NCI-H2227 (cell line): ENCODE data around the gene H6PD.

ENCODE experiments used
- DNase-seq: peaks from one replicate; lab custom pipeline; 2025; ENCODE audit not compliant: unreplicated experiment; lab: John Stamatoyannopoulos, UW

H6PD gene

DNA sequence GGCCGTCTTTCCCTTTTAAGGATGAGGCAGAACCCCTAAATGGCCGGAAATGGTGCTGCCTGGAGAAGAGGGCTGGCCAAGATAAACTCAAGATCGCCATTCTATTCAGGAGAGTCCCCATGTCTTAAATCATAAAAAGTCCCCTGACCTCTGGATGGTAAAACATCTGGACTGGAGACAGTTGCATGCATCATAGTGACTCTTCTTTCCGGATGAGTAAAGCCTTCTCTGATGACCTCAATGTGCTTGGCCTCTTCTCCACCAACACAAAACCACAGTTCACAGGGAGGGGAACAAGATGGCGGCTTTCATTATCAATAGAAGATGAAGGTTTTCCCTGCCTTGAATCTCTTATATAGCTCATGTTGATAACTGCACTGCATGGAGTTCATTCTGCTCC lies 27.5 kb upstream of the H6PD start:
- DNase-seq = no peak

GRCh38 chr1:9207715-9208114 lies 26.9 kb upstream of the H6PD start:
- DNase-seq = no peak

DNA sequence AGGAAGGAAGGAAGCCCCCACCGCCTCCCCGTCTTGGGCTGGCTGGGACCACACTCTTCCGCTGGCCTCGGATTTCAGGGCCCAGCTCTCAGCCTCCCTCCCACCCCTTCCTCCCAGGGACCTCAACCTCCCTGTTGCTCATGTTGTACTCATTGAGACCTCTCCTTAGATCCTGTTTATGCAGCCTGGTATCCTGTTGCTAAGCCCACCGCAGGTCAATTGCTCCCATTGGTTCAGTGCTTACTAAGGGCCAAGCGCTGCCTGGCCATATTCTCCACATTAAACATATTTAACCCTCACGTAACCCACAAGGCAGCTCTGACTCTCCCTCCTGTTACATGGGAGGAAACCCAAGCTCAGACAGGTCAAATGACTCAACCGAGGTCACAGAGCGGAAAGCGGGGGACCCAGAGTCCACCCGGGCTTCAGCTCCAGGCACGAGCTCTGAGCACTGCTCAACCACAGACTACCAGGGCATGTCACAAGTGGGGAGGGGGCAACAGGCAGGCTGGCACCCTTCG lies 23.2 kb upstream of the H6PD start:
- DNase-seq = no peak

DNA sequence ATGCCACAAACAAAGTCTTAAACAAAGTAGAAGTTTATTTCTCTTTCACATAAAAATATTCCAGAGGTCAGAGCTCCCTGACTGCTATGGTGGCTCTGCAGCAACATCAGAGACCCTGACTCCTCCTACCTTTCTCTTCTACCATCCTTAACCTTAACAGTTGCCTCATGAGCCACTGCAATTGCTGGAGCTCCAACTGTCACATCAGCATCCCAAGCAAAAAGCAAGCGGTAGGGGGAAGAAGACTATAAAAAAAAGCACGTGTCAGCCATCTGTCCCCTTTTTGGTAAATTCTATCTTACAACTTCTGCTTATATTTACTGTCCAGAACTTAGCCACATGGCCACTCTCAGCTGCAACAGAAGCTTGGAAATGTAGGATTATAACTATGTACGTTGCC lies 21.8 kb upstream of the H6PD start:
- DNase-seq = no peak

DNA sequence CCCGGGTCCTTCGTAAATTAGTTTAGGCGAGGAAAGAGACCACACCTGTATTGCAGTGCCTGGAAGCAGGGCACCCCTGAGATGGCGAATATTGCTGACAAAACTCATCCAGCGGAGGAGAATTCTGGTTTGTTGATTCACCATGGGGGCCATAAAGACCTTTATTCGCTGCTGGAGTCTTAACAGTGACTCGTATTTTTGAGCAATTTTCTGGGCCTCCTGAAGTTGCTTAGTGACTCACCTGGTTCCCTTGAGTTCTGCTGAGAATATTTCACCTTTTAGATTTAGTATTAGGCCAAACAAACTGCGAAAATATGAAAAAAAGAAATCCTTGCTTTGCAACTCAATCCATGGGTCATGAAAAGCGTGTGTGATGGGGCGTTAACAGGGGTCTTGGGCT lies 20.6 kb upstream of the H6PD start:
- no peak for DNase-seq

GRCh38 chr1:9218917-9219316 lies 15.7 kb upstream of the H6PD start:
- DNase-seq = no peak

GRCh38 chr1:9222846-9223625 lies 11.5 kb upstream of the H6PD start:
- DNase-seq = no peak

DNA sequence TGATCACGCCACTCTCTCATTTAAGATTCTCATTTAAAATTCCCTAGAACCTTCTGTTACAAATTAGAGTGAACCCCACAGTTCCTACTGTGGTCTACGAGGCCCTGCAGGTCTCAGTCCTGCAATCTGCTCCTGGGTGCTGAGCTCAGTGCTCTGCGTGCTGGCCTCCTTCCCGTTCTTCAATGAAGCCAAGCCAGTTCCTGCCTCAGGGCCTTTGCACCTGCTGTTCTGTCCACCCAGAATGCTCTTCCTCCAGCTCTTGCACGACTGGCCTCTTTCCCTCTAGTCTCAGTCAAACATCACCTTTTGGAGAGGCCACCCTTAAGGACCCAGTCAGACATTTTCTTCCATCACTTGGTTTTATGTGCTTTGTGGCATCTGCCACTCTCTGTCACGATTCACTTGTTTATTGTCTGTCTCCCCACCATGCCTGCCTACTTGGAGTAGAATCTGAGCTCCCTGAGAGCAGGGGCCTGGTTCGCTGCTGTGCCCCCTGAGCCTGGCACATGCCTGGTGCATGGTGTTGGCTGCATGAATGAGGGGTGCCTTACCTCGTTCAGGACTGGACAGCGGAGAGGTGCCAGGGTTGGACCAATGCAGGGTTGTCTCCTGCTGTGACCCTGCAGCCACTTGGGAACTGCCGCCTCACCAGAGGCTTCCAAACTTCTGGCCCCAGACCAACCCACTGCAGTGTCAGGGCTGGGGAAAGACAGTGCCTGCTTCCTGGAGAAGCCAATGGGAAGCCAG lies 9.7 kb upstream of the H6PD start:
- no peak for DNase-seq

DNA sequence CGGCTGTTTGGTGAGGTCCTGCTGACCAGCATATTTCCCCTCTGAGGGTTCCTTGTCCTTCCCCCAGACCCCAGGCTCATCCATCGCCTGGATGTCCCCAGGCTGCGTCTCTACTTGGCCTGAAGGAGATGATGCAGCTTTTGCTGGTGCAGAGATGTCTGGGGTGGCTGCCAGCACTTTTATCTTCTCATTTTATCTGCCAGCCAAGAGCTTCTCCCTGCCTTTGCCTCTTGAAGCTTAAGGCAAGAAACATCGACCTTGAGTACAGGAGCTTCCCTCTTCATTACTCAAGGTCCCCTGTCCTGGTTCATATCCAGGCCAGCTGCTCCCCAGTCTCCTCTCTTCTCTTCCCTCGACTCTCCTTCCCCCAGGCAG lies 9.2 kb upstream of the H6PD start:
- DNase-seq = no peak

- DNase-seq = no peak
Observed at GRCh38 chr1:9228609-9229008, 6.0 kb upstream of the H6PD start.

DNA sequence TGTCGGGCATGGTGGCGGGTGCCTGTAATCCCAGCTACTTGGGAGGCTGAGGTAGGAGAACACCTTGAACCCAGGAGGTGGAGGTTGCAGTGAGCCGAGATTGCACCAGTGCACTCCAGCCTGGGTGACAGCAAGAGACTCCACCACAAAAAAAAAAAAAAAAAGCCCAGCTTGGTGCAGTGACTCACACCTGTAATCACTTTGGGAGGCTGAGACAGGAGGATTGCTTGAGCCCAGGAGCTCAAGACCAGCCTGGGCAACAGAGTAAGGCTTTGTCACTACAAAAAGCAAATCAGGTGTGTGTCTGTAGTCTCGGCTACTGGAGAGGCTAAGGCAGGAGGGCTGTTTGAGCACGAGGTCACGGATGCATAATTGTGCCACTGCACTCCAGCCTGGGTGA lies 5.0 kb upstream of the H6PD start:
- no peak for DNase-seq

DNA sequence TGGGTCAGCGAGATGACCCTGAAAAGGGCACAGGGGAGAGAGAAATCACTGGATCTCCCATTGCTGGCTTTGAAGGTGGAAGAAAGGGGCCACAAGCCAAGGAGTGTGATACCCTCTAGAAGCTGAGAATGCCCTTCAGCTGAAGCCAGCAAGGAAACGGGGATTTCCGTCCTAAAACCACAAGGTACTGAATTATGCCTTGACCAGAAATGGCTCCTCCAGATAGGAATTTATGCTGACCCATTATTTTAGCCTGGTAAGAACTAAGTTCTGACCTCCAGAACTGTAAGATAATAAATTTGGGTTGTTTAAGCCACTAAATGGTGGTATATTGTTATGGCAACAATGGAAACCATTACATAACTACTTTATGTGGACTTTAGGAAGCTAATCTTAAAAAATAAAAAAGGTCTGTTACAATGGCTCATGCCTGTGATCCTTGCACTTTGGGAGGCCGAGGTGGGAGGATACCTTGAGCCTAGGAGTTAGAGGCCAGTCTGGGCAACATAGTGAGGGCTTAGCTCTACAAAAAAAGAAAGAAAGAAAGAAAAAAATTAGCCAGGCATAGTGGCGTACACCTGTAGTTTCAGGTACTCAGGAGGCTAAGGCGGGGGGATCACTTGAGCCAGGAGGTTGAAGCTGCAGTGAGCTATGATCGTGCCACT lies 3.6 kb upstream of the H6PD start:
- DNase-seq = no peak

DNA sequence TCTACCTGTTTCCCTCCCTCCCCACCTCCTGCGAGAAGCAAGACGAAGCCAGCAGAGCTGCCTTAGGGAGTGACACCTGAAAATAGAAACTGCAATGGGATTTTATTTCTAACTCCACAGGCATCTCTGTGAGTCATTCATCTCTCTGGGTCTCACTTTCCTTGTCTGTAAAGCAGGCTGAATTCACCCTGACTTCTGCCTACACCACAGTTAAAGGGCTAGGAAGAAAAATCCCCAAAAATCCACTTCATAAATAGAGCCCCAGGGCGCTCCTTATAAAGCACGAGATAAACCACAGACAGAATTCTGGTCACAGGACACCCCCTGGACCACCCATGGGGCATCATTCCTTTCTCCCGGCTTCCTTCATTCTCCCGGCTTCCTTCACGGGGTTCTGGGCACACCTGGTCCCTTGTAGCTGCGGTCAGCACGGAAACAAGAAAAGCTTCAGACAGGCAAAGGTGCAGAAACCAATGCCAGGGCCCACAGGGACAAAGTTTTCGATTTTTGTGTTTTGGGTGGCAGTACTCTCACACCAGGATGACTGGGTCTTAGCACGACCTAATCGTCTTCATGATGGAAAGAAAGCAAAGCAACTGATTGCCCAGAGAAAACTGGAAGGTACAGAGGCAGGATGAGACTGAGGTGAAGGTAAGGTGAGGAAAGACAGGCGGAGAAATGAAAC lies 2.8 kb upstream of the H6PD start:
- no peak for DNase-seq

DNA sequence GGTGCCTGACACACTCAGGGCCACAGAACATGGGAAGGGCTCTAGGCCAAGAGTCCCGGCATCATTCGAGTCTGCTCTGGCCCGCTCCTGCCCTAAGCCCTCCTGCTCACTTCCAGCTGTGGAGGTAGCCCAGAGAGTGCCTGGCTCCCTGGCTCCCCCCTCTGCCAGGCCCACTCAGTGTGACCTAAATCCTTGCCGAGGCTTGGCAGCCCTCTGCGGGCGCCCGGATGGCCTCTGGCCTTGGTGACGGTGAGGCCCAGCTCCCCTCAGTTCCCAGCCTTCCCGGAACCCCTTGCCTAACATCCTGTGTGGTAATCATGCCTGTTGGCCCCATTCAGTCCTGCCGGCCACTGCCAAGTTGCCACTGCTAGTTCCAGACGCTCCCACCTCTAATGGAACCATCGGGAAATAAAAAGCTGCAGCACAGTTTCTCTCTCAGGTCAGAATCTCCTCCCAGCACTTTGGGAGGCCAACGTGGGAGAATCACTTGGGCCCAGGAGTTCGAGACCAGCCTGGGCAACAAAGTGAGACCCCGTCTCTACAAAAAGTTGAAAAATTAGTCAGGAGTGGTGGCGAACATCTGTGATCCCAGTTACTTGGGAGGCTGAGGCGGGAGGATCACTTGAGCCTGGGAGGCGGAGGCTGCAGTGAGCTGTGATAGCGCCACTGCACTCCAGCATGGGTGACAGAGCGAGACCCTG lies 1.2 kb upstream of the H6PD start:
- DNase-seq = no peak

DNA sequence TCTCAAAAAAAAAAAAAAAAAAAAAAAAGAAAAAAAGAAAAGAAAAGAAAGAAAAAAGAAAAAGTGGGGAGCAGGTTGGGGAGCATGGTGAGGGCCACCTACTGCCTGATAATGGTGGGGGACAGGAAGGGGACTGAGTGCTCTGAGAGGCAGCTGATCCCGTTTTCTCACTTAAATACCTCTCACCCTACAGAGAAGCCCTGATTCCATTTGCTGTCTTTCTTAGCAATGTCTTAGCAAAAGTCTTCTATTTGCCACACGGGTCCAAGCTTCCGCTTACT lies 692 bp upstream of the H6PD start:
- no peak for DNase-seq

DNA sequence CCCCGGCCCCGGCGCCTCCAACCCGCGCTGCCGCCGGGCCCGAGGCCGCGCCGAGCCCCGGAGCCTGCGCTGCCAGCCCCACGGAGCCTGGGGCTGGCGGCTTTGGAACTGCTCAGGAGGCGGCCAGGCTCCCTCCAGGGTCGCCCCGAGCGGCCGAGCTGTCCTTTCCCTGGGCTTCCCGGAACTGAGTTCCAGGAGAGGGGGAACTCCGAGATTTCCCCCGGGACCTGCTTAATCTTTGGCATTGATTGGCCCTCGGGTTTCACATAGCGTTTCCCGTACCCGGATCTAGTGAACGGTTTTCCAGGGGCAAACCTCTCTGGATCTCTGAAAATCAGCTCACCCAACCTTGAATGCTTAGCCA lies 504 bp downstream of the H6PD start:
- DNase-seq = no peak

GRCh38 chr1:9235560-9235959 lies 986 bp downstream of the H6PD start:
- DNase-seq = no peak

DNA sequence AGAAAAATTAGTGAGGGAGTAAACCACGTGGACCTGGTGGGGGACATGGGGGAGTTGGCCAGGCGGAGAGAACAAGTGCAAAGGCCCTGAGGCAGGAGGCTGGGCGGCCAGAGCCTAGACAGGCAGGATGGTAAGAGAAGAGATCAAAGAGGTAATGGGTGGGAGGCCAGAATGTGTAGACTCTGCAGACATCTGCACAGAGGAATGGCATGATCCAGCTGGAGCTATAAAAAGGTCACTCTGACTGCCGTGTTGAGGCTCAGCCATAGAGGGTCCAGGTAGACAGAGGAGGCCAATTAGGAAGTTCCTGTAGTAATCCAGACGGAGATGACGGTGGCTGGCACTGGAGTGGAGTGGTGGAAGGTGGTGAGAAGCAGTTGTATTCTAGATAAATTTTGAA lies 3.6 kb downstream of the H6PD start:
- no peak for DNase-seq

DNA sequence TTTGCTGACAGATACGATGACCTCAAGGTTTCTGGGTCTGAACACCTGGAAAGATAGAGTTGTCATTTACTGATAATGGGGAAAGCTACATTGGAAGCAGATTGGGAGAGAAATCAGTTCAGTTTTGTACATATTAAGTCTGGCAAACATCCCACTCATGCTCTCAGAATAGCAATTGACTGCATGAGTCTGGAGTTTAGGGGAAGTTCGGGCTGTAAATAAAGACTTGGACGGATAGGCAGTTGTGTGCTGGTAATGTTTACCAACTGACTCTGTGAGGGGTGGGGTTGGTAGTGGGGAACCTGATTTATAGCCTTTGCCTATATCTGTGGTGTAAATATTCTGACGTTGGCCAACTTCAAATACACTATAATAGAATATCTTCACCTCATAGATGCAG lies 4.0 kb downstream of the H6PD start:
- no peak for DNase-seq

DNA sequence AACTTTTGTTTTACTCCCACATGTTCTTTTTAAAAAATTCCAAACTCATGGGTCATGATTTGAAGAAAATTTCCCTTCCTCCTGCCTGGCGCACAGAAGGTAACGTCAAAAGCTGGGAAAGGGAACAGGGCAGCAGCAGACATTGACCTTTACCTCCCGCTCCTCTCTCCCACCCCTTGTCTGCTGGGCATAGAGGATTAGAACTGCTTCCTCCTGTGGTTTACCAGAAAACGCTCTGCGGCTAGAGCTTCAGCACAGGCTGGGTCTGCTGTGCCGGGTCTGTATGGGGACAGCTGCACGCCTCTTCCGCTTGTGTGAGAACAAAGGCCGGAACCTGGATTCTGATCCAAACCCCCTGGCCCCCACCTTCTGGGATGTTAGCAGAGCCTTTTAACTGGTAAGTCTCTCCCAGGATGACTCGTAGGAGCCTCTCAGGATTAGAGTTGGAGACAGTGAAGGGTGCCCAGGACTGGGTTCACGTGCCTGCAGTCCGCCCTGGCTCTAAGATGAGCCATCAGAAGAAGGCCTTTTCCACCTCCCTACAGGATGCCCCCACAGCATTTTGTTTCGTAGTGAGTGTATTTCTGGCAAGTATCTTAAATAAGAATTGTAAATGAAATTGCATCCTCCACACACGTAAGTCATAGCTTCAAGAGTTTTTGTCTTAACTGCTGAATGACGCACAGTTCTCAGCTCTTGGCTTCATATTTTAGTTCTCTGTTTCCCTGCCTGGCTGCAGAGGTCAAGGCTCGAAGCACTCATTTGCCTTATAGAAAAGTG lies 5.2 kb downstream of the H6PD start:
- no peak for DNase-seq
